NCI-H1436 (cell line): ENCODE data around the gene CRAT.

ENCODE experiments used
- DNase-seq: peaks from one replicate; lab custom pipeline; 2025; lab: John Stamatoyannopoulos, UW

The CRAT gene

GRCh38 chr9:129089246-129089645 is 21.3 kb downstream of the CRAT start:
- no peak for DNase-seq

GRCh38 chr9:129084087-129084486 is 26.5 kb downstream of the CRAT start:
- no peak for DNase-seq

GRCh38 chr9:129081388-129081904 is 29.1 kb downstream of the CRAT start:
- DNase-seq, result no peak

- peak; percentile 98 for DNase-seq
Measured at GRCh38 chr9:129080601-129081387, 29.8 kb downstream of the CRAT start, which contains the start of gene DOLPP1. DOLPP1 (plus strand) TSS chr9:129081111; CDS start chr9:129081132, 21 bp downstream.

GRCh38 chr9:129080298-129080600 is 30.3 kb downstream of the CRAT start:
- DNase-seq, result no peak

- DNase-seq, result no peak
Measured at GRCh38 chr9:129079829-129080228, 30.8 kb downstream of the CRAT start.

- no peak for DNase-seq
Measured at GRCh38 chr9:129078691-129079503, 31.7 kb downstream of the CRAT start.

- DNase-seq, result no peak
Measured at GRCh38 chr9:129077236-129077635, 33.4 kb downstream of the CRAT start.

- no peak for DNase-seq
Measured at GRCh38 chr9:129076640-129077037, 34.0 kb downstream of the CRAT start.

GRCh38 chr9:129075996-129076639 is 34.5 kb downstream of the CRAT start:
- DNase-seq, result no peak

- no peak for DNase-seq
Measured at GRCh38 chr9:129074106-129074505, 36.5 kb downstream of the CRAT start.

- no peak for DNase-seq
Measured at GRCh38 chr9:129073404-129073803, 37.2 kb downstream of the CRAT start.

- no peak for DNase-seq
Measured at GRCh38 chr9:129072171-129072570, 38.4 kb downstream of the CRAT start.

GRCh38 chr9:129071526-129072126 is 39.0 kb downstream of the CRAT start:
- no peak for DNase-seq

GRCh38 chr9:129070696-129071525 is 39.7 kb downstream of the CRAT start:
- DNase-seq, result no peak

- DNase-seq, result no peak
Measured at GRCh38 chr9:129069862-129070641, 40.5 kb downstream of the CRAT start.

- no peak for DNase-seq
Measured at GRCh38 chr9:129068990-129069861, 41.4 kb downstream of the CRAT start.

- DNase-seq, result no peak
Measured at GRCh38 chr9:129068110-129068509, 42.5 kb downstream of the CRAT start.

- DNase-seq, result no peak
Measured at GRCh38 chr9:129064499-129064908, 46.1 kb downstream of the CRAT start.
